GM21717 (cell line): Measurements from ENCODE around the gene VIPR1.
A peak's percentile ranks its signal among the peaks of the same experiment; 100 is the strongest.
"Not testable (repeated sequence)": the region's sequence is repeated elsewhere in the genome, so short reads cannot be mapped to it uniquely, and the experiment has no call there.

Source experiments
- ATAC-seq: cut with Tn5 transposase; IDR thresholded peaks from one replicate; pipeline ENCODE4 v1.9.1; 2021; ENCODE audit warnings: mild to moderate bottlenecking, moderate library complexity; ENCODE audit not compliant: unreplicated experiment

VIPR1 gene

GRCh38 chr3:42569593-42570142 lies 67.2 kb downstream of the VIPR1 start:
- no peak for ATAC-seq

DNA sequence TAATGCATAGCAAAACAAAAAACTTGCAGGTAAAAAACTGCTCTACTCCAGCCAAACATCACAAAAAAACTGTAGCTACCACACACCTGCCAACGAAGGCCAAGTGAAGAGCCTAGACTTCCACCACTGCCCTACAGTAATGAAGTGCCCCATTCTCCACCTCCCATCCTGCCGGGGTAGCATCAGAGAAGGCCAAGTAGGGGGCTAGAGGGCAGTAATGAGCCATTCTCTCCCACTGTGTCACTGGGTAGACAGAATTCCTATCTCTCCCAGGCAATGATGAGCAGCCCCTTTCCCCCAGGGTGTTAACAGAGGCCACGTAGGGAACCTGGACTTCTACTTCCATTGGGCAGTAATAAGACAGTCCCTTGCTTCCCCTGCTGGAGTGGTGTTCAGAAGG lies 69.8 kb downstream of the VIPR1 start:
- no peak for ATAC-seq

GRCh38 chr3:42575137-42575741 lies 72.8 kb downstream of the VIPR1 start:
- no peak for ATAC-seq

DNA sequence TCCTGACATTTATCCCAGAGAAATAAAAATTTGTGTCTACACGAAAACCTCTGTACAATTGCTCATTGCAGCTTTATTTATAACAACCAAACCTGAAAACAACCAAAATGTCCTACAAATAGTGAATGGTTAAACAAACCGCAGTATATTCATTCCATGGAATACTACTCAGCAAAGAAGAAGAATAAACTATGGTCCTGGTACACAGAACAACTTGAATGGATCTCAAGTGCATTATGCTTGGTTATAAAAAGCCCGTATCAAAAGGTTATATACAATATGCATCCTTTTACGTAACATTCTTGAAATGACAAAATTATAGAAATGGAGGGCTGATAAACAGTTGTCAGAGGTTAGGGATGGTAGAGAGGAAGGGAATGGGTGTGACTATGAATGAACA lies 75.6 kb downstream of the VIPR1 start:
- no peak for ATAC-seq

GRCh38 chr3:42579346-42579745 lies 76.9 kb downstream of the VIPR1 start:
- not testable (repeated sequence) for ATAC-seq

GRCh38 chr3:42581400-42581708 lies 78.9 kb downstream of the VIPR1 start:
- no peak for ATAC-seq

DNA sequence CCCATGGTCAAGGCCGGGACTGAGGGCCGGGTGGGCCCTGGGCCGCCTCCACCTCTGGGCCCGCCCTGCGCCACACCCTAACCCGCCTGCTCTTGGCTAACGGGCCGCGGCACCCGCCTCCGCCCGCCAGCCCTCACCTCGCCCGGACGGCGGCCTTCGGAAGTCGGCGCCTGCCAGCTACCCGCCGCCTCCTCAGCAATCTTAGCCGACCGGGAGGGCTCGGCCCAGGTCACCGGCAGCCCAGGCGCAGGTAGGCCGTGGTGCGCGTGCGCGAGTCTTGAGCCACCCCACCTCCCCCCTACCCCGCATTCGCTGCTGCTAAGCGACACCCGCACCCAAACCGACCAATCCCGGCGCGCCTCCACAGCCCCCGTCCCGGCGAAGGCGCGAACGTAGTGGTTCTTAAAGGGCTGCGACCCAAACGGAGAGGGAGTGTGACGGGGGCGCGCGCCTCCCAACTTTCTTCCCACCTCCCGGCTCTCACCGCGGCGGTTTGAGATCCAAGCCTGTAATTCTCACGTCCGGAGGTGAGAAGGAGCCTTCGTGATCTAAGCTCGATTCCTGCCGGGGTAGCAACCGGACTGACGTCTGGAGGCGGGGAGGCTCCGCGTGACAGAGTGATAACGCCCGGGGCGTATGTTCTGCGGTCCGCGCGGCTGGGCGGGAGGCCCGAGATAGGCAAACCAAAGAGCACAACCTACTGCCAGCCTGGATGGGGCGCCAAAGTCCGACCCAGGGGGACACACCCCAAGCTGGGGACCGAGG lies 79.4 kb downstream of the VIPR1 start, which contains the start of gene SEC22C:
SEC22C (minus strand) TSS at position 259 of the 765 bp plus-strand sequence. CDS start 12,921 bp downstream, outside the sequence.
- ATAC-seq: peak; percentile 90

- ATAC-seq: no peak
Observed at GRCh38 chr3:42582474-42583070, 80.1 kb downstream of the VIPR1 start.
